GM12872 (cell line): ENCODE measurements around the gene STARD3NL.
A peak's percentile ranks its signal among the peaks of the same experiment; 100 is the strongest.

Experiments
- TF ChIP-seq, protein P1 (sequence below): IDR thresholded peaks from 3 replicates; pipeline ENCODE4 v1.5.1; 2011; ENCODE audit warnings: low read depth, mild to moderate bottlenecking, low read length, moderate library complexity; ENCODE audit not compliant: insufficient read depth

The STARD3NL gene

GRCh38 chr7:38229884-38230642 lies 52.0 kb downstream of the STARD3NL start:
- TF ChIP-seq, protein P1, sequence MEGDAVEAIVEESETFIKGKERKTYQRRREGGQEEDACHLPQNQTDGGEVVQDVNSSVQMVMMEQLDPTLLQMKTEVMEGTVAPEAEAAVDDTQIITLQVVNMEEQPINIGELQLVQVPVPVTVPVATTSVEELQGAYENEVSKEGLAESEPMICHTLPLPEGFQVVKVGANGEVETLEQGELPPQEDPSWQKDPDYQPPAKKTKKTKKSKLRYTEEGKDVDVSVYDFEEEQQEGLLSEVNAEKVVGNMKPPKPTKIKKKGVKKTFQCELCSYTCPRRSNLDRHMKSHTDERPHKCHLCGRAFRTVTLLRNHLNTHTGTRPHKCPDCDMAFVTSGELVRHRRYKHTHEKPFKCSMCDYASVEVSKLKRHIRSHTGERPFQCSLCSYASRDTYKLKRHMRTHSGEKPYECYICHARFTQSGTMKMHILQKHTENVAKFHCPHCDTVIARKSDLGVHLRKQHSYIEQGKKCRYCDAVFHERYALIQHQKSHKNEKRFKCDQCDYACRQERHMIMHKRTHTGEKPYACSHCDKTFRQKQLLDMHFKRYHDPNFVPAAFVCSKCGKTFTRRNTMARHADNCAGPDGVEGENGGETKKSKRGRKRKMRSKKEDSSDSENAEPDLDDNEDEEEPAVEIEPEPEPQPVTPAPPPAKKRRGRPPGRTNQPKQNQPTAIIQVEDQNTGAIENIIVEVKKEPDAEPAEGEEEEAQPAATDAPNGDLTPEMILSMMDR, result no peak

DNA sequence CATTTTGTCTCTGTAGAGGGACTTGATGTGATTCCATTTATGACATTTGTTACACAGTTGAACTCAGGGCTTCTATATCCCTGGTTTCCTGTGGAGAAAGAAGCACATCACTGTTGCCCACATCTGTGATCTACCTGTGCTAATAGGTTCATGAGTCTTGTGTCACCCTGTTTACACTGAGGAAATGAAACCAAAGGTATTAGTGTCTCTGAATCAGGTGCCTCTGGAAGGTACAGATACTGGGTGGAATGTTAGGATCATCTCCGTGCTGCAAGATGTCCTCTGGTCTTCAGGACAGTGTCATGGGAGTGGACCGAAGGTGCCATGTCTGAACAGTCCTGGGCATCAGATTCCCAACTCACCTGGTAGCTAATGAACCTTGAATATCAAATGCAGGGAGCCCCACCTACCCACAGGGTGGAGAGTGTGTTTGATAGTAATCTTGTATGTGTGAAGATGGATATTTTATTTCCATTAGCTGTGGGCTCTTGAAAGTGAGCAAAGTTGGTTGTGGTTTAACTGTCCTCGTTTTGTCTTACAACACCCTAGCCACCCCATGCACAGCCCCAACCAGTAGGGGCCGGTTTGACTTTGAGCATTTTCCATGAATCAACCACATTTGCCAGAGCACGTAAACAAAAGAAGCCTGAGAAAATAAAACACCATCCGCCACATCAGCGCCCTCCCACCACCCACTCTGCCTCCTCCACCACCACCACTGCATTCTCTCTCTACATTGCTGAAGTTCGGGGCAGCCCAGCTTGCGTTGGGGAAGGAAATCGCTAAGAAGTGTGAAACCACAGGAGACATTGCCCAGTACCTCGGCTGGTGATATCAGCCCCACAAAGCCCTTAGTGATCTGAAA lies 54.7 kb downstream of the STARD3NL start:
- TF ChIP-seq, protein P1, result 0 out of 3 replicates have a peak, but pooled peaks have one; percentile 7

DNA sequence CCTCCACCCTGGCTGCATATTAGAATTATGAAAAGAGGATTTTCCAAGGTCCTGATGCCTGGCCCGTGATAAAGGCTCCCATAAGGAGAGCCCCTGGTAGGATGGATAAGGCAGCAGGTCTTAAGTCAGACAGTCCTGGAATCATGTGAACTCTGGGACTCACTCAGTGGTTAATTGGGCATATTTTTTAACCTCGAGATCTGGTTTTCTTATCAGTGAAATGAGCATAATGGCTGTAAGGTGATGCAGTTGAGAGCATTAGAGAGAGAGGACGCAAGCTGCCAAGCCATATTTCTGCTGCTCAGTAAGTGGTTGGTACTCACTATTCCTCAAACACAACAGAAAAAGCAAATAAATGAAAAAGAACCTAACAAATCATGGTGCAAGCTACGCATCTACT lies 57.6 kb downstream of the STARD3NL start:
- TF ChIP-seq, protein P1, result no peak

- TF ChIP-seq, protein P1, result no peak
Measured at GRCh38 chr7:38241071-38241470, 63.0 kb downstream of the STARD3NL start.

DNA sequence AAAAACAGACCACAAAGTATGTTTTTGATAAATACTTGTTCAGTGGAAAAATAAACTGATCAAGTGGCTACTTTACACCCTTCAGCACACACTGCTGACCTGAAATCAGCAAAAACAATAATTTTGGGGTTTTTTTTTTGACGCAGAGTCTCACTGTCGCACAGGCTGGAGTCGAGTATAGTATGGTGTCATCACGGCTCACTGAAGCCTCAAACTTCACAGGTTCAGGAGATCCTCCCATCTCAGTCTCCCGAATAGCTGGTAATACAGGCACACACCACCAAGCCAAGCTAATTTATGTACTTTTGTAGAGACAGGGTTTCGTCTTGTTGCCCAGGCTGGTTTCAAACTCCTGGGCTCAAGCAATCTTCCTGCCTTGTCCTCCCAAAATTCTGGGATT lies 64.8 kb downstream of the STARD3NL start:
- TF ChIP-seq, protein P1, result no peak

DNA sequence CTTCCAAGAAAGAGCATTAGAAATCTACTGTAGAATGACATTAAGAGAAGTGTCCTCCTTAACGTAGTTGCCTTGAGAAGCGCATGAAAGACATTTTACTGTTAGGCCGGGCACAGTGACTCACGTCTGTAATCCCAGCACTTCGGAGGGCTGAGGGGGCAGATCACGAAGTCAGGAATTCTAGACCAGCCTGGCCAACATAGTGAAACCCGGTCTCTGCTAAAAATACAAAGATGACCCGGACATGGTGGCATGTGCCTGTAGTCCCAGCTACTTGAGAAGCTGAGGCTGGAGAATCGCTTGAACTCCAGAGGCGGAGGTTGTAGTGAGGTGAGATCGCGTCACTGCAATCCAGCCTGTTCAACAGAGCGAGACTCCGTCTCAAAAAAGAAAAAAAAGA lies 66.5 kb downstream of the STARD3NL start:
- TF ChIP-seq, protein P1, result no peak

DNA sequence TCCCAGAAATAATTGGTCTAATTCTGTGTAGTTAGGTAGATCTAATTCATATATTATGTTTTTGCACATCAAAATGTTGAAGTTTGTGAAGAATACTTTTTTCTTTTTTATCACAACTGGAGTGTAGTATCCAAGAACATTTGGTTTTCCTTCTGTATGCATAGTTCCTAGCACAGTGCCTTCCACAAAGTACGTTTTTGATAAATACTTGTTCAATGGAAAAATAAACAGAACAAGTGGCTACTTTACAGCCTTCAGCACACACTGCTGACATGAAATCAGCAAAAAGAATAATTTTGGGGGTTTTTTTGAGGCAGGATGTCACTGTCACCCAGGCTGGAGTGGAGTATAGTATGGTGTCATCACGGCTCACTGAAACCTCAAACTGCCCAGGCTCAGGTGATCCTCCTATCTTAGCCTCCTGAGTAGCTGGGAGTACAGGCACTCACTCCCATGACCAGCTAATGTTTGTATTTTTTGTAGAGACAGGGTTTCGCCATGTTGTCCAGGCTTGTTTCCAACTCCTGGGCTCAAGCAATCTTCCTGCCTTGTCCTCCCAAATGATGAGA lies 67.4 kb downstream of the STARD3NL start:
- TF ChIP-seq, protein P1, result no peak
